Measurements from ENCODE around the gene SAMD11.
"Not testable (repeated sequence)": the region's sequence is repeated elsewhere in the genome, so short reads cannot be mapped to it uniquely, and the experiment has no call there.

SAMD11 gene

DNA sequence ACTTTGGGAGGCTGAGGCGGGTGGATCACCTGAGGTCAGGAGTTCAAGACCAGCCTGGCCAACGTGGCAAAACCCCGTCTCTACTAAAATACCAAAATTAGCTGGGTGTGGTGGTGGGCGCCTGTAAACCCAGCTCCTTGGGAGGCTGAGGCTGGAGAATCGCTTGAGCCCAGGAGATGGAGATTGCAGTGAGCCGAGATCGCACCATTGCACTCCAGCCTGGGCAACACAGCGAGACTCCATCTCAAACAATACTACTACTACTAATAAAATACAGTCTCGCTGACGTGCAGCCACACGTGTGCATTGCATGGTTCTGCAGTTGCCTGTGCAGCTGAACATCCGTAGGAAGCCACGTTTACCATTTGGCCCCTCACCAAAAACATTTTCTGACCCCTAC lies 23.1 kb downstream of the SAMD11 start:
- DNase-seq: not testable (repeated sequence)

DNA sequence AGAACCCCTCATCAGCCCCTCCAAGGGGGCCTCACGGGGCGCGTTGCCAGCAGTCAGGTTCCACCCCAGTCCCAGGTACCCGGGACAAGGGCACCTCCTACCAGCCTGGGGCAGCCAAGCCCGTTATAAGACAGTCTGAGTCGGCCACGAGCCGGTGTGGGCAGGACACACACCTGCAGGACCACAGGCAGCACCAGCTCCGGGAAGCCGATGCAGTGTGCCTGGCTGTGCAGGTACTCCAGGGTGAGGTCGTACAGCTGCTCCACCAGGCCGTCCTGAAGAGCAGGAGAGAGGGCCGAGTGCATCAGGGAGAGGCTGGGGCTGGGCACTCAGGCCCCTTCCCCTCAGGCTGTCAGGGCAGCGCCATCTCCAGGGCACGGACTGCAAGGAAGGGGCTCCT lies 24.2 kb downstream of the SAMD11 start:
- no peak for DNase-seq

DNA sequence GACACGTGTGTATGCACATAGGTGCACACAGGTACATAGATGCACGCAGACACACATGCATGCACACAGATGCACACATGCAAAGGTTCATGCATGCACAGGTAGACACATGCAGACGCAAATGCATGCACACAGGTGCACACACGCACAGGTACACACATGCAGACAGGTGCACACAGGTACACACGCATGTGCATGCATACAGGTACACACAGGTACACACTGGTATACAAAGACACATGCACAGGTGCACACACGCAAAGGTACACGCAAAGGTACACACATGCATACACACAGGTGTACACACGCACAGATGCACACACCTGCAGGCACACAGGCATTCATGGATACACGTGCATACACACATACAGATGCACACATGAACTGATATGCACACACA lies 26.5 kb downstream of the SAMD11 start:
- no peak for DNase-seq

DNA sequence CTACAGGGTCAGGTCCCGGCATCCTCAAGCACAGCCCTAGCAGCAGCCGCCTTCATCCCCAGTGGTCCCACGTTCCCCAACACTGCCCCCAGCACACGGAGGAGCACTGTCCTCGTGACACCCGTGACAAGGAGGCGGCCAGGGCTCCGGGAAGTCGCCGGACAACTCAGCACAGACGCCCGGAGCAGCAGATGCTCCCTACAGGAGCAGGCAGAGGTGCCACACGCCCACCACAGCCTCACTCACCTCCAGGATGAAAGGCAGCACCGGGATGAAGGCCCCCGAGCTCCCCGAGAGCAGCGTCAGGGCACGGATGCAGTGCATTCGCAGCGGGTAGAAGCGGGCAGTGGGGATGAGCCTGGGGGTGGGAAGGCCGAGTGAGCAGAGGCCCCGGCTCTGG lies 27.2 kb downstream of the SAMD11 start:
- no peak for DNase-seq

DNA sequence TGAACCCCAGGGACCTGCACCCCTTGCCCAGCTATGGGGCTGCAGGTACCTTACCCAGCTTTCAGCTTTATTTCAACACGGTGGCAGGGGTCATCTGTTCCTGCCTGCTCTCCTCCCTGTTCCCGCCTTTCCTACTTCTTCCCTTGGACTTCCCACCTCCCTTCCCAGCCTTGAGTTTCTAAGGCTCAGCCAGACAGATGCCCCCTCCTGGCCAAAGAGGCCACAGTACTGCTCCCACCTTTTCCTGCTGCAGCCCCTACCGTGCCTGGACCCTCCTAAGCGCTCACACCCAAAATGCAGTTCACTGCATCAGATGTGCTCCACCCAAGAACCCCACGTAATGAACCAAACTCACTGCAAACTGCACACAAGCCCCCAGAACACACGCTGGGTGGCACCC lies 27.6 kb downstream of the SAMD11 start:
- no peak for DNase-seq

DNA sequence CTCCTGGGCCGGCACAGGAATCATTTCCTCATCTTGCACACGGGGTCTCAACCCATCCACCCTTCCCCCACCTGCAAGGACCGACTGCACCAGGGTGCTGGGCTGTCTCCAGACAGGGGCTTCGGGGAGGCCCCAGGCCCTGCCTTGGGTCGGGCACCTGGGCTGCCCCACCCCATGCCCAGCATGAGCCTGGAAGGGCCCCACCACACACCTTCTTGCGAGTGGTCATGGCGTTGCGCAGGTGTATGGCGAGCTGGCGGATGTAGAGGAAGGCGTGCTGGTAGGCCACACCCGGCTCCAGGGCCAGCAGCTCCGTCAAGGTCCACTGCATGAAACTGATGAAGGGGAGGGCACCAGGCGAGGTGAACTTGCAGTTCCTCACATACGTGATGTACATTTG lies 28.5 kb downstream of the SAMD11 start:
- no peak for DNase-seq

DNA sequence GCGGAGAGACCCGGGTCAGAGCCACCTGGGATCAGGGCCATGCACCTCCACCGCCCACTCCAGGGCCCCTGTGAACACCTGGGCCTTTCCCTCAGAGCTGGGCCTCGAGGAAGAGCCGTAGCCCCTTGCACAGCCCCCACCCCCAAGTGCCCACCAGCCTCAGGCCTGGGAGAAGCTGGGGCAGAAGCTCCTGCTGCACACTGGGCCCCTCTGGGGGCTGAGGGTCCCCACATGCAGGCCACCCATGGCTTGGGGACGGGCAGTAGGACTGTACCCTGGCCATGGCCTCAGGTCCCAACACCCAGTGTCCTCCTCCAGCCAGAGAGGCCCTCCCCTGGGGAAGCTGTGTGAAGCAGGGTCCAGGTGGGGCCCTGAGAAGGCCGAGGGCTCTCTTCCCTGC lies 28.9 kb downstream of the SAMD11 start:
- DNase-seq: no peak

DNA sequence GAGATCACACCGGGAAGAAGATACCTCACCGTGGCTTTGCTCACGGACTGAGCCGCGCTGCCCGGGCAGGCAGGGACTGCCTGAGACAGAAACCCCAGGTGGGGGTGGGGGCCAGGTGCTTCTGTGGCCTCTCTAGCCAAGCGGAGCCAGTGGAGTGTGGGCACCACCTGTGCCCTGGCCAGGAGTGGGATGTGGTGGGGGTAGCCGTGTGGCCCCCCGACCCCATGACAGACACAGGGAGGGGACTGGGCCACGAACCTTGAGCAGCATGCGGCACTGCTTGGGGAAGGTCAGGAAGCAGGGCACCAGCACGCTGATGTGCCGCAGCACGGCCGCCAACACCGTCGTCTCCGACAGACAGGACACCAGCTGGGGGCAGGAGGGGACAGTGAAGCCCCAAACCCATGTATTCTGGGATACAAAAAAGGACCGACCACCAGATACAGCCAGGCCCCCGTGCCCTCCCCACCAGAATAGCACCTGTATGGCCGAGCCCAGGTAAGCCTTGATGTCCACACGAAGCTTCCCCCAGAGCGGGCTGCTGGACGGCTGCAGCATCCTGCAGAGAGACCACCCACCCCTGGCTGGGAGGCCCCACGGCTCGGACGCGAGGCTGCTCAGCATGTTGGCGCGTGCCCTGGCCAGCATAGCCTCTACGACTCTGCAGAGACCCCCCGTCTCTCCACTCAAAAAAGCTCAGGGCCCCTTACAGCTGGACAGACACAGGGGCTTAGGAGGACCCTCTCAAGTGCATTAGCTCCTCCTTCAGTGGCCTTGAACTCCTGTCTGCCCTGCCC lies 30.0 kb downstream of the SAMD11 start:
- DNase-seq: no peak

DNA sequence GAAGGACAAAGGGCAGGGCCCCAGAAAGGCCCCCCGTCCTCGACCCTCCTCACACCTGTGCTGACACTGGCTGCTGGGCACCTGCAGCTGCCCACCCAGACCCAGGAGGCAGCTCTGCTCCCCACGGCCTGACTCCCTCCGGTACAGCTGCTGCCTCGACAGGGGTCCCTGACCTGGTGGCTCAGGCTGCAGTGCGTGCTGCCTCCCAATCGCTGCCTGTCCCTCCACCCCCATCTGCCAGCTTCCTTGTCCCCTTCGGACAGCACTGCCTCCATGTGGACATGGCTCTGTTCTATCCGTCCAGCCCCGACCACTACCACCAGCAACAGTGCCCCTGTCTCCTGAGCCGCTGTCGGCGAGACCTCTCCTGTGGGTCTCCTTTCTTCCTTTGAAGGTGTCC lies 31.2 kb downstream of the SAMD11 start:
- no peak for DNase-seq

DNA sequence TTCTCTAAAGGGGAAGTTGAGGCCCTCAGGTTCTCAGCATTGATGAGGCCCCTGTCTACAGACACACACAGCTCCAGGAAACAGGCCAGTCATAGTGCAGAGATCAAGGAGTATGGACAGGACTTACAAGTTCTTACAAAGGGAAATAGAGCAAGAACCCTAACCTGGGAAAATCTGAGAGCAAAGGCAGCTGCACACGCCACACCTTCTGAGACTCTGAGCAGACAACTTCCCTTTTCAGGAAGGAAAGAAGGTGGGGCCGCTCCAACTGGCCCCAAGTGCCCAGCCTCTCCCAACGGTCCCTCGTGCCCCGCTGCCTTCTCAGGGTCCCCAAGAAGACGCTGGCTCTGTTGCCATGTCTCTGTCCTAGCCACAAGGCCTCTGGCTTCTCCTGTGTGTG lies 31.8 kb downstream of the SAMD11 start:
- no peak for DNase-seq

DNA sequence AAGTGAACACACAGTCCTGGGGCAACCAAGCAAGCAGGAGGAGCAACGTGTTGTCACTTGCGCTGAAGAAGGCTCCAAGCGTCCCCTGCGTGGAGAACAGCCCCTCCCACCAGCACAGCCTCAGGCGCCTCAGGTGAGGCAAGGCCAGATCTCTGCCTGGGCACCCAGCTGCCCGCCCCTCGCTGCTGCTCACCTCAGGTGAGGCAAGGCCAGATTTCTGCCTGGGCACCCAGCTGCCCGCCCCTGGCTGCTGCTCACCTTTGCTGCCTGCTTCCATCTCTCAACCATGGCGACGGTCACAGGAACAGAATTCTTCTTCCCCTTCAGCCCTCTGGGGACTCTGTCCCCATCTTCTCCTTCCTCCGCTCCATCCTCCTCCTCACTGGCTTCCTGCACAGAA lies 32.9 kb downstream of the SAMD11 start:
- no peak for DNase-seq

DNA sequence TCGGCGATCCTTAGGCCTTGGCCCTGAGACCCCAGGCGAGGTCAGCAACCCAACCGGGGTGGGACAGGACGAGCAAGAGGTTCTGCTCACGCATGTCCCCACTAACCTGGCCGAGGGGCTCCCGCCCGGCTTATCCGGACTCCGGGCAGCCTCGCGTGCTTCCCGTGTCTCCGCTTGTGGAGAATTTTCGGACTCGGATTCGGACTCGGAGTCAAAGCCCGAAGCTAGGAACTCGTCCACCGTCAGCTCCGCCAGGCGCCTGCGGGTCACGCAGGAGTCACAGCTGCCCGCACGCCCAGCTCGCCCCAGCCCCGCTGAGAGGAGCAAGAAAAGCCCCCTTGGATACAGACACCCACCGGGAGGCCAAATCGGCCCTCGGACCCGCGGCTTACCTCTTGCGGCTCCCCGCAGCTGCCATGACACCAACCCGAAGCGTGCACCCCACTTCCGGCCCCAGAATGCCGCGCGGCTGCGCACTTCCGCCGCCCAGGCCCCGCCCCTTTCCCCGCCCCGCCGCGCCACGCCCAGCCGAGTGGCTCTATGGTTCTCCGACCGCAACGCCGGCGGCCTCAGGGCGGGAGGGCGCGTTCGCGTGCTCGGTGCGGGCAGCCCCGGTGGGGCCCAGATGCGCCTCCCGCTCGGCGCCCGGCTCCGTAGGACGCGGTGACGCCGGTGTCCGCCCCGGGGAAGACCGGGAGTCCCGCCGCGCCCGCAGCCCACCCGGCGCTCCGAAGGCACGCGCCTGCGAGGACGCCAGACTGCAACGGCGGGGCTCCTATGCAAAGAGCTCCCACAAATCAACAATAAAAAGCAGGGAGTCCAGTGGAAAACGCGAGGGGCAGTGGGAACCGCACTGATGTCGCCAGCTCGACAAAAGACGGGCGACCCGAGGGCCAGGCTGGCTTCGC lies 35.4 kb downstream of the SAMD11 start, which contains the start of gene NOC2L:
TSS of gene NOC2L (minus strand) at position 434 of the 908 bp plus-strand sequence. CDS start at position 418, 16 bp downstream.
- peak; percentile 86 for DNase-seq

DNA sequence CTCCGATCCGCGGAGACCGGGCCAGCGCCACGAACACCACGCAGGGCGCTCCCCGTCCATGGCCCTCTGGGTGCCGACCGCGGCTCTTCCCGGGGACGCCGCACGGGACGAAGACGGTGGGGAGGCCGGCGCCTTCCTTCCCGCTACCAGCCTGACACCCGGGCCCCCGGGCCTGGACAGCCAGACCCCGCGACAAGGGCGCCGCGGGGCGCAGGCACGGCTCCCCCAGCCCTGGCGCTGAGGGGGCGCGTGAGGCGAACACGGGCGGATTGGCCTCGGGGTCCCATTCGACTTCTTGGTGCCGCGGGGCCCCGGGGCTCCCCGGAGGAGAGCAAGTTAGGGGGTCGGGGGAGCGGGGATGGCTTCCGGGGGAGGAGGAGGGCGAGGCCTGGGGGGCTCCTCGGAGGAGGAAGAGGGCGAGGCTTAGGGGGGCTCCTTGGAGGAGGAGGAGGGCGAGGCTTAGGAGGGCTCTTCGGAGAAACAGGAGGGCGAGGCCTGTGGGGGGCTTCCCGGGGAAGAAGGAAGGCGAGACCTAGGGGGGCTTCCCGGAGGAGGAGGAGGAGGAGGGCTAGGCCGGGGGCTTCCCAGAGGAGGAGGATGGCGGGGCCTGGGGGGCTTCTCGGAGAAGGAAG lies 36.1 kb downstream of the SAMD11 start:
- DNase-seq: no peak

DNA sequence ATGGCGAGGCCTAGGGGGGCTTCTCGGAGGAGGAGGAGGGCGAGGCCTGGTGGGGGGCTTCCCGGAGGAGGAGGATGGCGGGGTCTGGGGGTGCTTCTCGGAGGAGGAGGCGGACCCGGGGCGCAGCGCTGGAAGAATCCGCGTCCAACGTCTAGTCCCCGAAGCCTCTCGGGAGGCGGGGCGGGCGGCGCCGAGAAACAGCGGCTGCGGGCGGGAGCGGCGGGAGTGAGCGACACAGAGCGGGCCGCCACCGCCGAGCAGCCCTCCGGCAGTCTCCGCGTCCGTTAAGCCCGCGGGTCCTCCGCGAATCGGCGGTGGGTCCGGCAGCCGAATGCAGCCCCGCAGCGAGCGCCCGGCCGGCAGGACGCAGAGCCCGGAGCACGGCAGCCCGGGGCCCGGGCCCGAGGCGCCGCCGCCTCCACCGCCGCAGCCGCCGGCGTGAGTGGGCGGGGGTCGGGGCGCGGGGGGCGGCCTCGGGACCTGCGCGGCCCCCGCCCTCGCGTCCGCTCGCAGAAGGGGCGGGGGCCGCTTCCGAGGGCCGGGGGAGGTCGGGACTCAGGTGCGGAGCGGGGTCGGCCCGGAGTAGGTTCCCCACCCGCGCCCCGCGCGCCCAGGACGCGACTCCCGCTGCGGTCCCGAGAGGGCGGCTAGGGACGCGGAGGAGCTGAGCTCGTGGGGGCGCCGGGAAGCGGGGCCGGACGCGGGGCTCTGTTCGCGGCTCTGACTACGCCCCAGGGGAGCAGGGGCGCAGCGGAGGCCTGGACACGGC lies 36.8 kb downstream of the SAMD11 start, which contains the start of gene KLHL17:
TSS of gene KLHL17 (plus strand) at position 222 of the 769 bp plus-strand sequence. CDS start at position 332, 110 bp downstream.
- DNase-seq: peak; percentile 43

DNA sequence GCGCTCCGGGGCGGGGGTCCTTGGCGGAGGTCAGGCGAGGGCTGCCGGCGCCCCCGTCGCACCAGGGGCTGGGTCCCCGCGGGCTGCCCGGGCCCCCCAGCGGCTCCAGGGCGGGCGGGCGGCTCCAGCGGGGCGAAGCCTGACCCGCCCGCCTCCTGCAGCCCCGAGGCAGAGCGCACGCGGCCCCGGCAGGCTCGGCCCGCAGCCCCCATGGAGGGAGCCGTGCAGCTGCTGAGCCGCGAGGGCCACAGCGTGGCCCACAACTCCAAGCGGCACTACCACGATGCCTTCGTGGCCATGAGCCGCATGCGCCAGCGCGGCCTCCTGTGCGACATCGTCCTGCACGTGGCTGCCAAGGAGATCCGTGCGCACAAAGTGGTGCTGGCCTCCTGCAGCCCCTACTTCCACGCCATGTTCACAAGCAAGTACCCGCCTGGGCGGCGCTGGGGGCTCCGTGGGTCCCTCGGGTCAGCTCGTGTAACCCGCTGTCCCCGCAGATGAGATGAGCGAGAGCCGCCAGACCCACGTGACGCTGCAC lies 37.5 kb downstream of the SAMD11 start:
- DNase-seq: no peak

DNA sequence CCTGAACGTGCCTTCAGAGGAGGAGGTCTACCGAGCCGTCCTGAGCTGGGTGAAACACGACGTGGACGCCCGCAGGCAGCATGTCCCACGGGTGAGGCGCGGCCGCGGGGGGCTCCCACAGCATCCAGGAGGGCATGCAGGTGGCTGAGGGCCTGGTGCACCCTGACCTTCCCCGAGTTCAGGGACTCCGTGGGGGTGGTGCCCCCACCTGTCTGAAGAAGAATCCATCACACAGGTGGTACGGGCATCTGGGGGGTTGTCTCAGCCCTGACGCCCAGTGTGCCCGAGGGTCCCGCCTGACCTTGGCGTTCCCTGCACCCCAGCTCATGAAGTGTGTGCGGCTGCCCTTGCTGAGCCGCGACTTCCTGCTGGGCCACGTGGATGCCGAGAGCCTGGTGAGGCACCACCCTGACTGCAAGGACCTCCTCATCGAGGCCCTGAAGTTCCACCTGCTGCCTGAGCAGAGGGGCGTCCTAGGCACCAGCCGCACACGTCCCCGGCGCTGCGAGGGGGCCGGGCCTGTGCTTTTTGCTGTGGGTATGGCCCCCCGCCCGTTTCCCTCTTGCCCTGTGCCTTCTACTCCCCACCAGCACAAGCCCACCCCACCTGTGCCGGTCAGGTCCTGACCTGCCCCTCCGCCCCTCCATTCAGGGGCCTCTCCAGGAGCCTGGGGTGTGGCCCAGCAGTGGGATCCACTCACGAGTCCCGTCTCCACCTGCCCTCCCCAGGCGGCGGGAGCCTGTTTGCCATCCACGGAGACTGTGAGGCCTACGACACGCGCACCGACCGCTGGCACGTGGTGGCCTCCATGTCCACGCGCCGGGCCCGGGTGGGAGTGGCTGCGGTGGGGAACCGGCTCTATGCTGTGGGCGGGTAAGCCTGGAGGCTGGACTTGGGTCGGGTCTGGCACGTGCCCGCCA lies 38.9 kb downstream of the SAMD11 start:
- no peak for DNase-seq

DNA sequence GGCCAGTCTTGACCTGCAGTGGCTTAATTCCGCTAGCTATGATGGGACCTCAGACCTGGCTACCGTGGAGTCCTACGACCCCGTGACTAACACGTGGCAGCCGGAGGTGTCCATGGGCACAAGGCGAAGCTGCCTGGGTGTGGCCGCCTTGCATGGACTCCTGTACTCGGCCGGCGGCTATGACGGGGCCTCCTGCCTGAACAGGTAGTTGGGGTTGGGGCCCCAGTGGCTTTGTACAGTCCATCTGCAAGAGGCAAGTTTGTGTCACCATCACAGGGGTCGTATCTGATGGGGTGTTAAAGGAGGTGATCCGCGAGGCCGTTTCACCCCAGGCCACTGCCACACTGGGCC lies 39.6 kb downstream of the SAMD11 start:
- DNase-seq: no peak

DNA sequence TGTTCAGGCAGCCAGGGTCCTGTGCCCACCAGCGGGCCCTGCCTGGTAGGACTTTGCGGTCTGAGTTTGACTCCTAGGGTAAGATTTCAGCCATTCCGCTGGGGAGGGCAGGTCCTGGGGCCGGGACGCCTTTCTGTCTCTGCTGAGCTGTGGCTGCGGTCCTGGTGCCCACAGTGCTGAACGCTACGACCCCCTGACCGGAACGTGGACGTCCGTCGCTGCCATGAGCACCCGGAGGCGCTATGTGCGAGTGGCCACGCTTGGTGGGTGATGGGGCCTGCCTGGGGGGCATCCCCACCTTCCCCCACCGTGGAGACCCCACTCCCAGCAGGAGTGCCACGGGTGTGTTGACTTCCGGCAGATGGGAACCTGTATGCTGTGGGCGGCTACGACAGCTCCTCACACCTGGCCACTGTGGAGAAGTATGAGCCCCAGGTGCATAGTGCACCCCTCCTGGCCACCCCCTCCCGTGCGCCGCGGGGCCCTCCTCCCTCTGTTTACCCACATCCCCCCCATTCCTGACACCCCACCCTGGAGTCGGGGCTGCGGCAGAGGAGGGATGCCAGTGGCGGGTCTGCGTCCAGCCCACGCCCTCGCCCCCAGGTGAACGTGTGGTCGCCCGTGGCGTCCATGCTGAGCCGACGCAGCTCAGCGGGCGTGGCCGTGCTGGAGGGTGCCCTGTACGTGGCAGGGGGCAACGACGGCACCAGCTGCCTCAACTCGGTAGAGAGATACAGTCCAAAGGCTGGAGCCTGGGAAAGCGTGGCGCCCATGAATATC lies 40.2 kb downstream of the SAMD11 start:
- no peak for DNase-seq

DNA sequence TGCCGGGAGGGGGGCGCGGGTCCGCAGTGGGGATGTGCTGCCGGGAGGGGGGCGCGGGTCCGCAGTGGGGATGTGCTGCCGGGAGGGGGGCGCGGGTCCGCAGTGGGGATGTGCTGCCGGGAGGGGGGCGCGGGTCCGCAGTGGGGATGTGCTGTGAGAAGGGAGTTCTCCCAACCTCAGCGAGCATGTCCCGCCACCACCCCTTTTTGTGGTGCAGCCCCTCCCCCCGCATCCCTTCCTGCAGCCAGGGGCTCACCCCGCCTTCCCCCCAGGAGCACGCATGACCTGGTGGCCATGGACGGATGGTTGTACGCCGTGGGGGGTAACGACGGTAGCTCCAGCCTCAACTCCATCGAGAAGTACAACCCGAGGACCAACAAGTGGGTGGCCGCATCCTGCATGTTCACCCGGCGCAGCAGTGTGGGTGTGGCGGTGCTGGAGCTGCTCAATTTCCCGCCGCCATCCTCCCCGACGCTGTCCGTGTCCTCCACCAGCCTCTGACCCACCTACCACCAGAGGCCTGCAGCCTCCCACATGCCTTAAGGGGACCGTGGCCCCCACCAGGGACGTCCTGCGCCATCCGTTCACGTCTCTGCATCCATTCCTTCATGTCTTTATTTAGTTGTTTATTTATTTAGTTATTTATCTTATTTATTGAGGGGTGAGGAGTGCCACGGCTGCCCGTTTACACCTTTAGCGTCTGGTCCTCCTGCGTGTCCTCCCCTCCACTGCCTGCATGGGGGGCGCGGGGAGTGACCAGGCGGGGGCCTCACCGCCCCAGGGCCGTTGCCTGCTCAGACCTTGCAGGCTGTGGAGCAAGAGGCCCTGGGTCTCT lies 41.2 kb downstream of the SAMD11 start:
- DNase-seq: no peak

Measured in T1000 (cell line).